ENCODE data around the gene PIP5K1B.

DNA sequence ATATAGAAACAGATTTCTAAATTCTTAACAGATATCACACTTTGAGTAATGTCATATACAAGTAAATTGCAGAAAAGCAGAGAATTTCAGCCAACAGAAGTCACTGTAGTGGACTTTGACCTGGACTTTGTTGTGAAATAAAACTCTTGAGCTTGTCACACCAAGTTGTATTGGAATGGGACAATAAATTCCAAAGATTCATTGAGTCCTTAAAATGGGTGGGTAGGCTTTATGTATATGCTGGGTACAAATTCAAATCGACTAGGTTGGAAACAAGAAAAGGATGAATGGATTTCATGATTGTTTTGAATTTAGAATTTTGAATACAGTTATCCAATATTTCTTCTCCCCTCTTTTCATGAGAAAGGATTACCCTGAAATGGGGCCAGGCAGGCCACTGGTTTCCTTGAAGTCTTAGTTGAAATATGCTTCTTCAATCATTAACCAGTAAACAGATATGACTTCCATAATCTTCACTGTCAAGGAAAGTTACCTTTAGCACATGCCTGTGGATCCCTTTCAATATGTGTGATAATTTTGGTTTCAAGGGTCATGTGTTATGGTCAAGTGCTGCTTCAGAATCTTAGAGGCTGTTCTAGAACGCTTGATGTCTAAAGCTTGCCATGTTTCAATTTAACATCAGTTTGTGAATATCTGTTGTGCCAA is 25.7 kb downstream of the PIP5K1B start:
- TF ChIP-seq, protein P1, sequence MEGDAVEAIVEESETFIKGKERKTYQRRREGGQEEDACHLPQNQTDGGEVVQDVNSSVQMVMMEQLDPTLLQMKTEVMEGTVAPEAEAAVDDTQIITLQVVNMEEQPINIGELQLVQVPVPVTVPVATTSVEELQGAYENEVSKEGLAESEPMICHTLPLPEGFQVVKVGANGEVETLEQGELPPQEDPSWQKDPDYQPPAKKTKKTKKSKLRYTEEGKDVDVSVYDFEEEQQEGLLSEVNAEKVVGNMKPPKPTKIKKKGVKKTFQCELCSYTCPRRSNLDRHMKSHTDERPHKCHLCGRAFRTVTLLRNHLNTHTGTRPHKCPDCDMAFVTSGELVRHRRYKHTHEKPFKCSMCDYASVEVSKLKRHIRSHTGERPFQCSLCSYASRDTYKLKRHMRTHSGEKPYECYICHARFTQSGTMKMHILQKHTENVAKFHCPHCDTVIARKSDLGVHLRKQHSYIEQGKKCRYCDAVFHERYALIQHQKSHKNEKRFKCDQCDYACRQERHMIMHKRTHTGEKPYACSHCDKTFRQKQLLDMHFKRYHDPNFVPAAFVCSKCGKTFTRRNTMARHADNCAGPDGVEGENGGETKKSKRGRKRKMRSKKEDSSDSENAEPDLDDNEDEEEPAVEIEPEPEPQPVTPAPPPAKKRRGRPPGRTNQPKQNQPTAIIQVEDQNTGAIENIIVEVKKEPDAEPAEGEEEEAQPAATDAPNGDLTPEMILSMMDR (optimal IDR thresholded peaks at IDR 0.05 in 1 of 3, IDR thresholded peaks at IDR 0.05 in 1 of 3, conservative IDR thresholded peaks at IDR 0.05 in 1 of 3; ENCODE audit: extremely low read depth in 1 of 3, insufficient read depth in 2 of 3, low read length in 3 of 3), result no peak
- TF ChIP-seq EZH2 (IDR thresholded peaks at IDR 0.05; ENCODE audit: low read length), result no peak
